Glomerular visceral epithelial cell (primary cell): ENCODE data around the gene POU2F2.
"Not testable (repeated sequence)": the region's sequence is repeated elsewhere in the genome, so short reads cannot be mapped to it uniquely, and the experiment has no call there.

Experiments used
- DNase-seq: peaks from one replicate; pipeline ENCODE4 v3.0.0-alpha.2; 2016; ENCODE audit errors: extremely low spot score

POU2F2 gene

DNA sequence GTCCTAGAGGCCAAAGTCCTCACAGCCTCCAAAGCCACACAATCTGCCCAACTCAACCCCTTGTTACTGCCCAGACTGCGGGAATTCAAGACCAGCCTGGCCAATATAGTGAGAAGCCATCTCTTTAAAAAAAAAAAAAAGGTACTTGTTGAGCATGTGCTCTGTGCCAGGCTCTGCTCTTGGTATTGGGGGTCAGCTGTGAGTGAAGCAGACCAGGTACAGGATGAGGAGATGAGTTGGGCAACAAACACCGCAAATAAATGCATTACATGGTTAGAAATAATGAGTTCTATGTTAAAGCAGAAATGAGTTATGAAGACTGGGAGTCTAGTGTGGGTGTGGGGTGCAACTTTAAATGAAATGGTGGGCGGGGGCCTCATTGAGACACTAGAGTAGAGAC lies 72.1 kb downstream of the POU2F2 start:
- no peak for DNase-seq

DNA sequence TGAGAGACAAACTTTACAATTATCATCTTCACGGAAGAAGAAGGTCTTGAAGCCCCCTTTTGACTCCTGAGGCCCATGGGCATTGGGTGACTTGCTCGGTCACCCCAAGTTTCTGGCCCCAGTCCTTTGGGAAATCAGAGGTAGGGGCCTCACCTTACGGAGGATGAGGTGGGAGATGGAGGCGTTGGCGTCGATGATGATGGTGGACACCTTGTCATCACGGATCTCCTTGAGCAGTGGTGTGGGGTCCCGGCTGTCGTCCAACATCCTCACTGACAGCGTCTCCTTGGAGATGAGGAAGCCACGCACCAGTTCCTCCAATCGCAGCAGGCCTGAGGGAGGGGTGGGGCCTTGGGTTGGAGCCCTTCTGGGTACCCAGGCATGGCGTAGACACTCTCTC lies 73.0 kb downstream of the POU2F2 start:
- DNase-seq = no peak

GRCh38 chr19:42057846-42058245 lies 74.4 kb downstream of the POU2F2 start:
- no peak for DNase-seq

DNA sequence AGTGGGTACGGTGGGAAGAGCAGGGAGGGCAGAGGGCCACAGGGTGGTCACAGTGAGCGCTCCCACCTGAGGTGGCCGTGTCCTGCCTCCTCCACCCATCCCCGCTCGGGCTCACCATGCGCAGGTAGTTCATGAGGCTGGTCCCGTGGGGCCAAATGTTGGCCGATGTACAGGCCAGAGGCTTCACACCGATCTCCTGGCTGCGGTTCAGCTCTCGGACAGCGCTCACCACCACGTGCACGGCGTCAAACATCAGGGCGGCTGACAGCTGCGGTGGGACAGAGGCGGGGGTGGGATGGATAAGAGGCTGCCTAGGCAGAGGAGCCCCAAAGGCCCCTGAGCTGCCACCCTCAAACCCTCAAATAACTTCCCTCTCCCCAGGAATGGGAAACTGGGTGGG lies 78.0 kb downstream of the POU2F2 start:
- no peak for DNase-seq

GRCh38 chr19:42053037-42053935 lies 79.0 kb downstream of the POU2F2 start:
- DNase-seq = no peak

- DNase-seq = no peak
Measured at GRCh38 chr19:42052241-42052863, 79.9 kb downstream of the POU2F2 start.

- no peak for DNase-seq
Measured at GRCh38 chr19:42051166-42052115, 80.8 kb downstream of the POU2F2 start.

- no peak for DNase-seq
Measured at GRCh38 chr19:42048992-42049391, 83.3 kb downstream of the POU2F2 start.

GRCh38 chr19:42045575-42045974 lies 86.7 kb downstream of the POU2F2 start:
- DNase-seq = no peak

GRCh38 chr19:42042455-42043170 lies 89.6 kb downstream of the POU2F2 start:
- DNase-seq = no peak

- not testable (repeated sequence) for DNase-seq
Measured at GRCh38 chr19:42040491-42040890, 91.8 kb downstream of the POU2F2 start.

DNA sequence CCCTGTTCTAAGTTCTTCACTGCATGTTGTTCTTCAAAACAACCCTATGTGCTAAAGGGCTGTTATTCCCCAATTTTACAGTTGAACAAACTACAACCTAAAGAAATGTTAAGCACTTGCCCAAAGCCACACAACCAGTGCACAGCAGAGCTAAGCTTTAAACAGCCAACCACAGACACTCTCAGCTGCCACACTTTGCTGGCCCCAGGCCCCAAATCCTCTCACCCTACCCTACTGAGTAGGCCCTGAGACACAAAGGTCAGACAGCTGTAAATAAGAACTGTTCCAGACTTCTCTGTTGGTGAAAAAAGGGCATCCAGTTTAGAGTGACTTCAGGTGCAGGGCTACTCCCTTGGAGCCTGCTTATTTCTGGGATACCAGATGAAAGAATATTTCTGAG lies 92.2 kb downstream of the POU2F2 start:
- DNase-seq = no peak

DNA sequence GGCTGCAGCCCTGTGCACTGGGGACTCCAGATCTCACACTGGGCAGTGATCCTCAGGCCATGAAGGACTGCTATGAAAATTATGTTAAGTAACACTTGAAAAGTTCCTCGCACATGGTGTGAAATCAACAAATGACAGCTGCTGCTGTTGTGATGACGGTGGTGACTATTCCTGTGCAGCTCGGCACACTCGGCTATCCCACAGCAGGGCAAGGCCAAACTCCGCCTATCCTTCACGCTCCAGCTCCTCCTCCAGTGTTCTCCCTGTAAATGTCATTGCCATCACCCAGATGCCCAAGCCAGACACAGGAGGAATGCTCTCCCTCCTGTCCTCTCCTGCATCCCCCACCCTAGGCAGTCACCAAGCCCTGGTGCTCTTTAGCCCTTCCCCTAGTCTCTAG lies 93.6 kb downstream of the POU2F2 start:
- no peak for DNase-seq

DNA sequence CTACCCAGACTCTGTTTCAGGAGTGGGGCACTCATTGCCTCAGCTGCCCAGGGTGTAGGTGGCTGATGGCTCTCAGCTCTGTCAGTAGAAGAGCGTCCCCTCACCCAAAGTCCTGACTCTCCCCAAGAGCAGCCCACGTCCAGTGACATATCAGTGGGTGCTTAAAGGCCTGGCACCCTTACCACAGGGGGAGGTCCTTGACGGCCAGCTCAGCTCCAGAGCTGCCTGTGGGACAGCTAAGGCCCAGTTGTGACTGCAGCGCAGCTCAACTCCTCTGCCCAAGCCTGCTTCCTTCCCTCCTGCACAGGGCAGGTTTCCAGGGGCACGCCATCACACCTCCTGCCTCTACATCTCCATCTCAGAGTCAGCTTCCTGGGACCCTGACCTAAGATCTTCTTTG lies 94.6 kb downstream of the POU2F2 start:
- DNase-seq = no peak
